GM10248 (cell line): Measurements from ENCODE around the gene YOD1.

ENCODE experiments used
- CTCF ChIA-PET: fragments of 300-600 bp; sonication (Branson Sonifier 250); formaldehyde crosslinking; extraction: SDS; loops from one replicate; lab custom pipeline; 2021; ENCODE audit warnings: antibody characterized with exemption; lab: Yijun Ruan, JAX
- POLR2A ChIA-PET: fragments of 350-650 bp; sonication (Branson Sonifier 250); formaldehyde crosslinking; extraction: SDS; loops from one replicate; lab custom pipeline; 2020; ENCODE audit warnings: antibody characterized with exemption; lab: Yijun Ruan, JAX
- DNase-seq: peaks from one replicate; pipeline ENCODE4 v3.0.0; 2012; ENCODE audit errors: extremely low spot score
- TF ChIP-seq, protein P1 (sequence below): IDR thresholded peaks from 2 replicates; pipeline ENCODE4 v1.5.1; 2012; ENCODE audit warnings: mild to moderate bottlenecking, low read depth; ENCODE audit errors: extremely low read depth, missing control alignments, control extremely low read depth

Gene YOD1

DNA sequence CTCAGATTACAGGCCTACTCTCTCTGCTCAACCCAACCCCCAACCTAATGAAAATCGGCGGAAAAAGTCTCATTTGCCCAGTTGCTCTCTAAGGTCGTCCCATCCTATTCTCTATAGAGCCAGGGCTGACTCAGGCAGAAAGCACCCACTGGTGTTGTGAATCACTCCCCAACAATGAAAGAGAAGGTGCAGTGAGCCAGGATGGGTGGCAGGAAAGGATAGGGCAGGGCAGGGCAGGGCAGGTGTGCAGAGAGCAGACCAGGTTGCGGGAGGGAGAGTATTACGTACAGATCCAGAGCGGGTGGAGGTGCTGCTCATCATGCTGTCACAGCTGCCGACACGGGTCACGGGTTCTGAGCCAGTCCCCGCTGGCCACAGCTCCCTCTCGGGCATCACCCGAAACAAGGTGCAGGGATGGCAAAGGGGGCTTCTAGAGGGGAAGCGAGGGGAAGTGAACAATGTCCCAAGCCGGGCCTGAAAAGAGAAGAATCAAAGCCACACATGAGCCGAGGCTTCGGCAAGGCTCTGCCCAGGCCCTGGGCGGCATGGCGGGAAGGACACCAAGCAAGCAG is 23.7 kb downstream of the YOD1 start:
- no peak for DNase-seq
- TF ChIP-seq, protein P1, sequence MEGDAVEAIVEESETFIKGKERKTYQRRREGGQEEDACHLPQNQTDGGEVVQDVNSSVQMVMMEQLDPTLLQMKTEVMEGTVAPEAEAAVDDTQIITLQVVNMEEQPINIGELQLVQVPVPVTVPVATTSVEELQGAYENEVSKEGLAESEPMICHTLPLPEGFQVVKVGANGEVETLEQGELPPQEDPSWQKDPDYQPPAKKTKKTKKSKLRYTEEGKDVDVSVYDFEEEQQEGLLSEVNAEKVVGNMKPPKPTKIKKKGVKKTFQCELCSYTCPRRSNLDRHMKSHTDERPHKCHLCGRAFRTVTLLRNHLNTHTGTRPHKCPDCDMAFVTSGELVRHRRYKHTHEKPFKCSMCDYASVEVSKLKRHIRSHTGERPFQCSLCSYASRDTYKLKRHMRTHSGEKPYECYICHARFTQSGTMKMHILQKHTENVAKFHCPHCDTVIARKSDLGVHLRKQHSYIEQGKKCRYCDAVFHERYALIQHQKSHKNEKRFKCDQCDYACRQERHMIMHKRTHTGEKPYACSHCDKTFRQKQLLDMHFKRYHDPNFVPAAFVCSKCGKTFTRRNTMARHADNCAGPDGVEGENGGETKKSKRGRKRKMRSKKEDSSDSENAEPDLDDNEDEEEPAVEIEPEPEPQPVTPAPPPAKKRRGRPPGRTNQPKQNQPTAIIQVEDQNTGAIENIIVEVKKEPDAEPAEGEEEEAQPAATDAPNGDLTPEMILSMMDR, result no peak
- POLR2A ChIA-PET, result no interaction called here
- CTCF ChIA-PET, result interaction anchor here (1.0 to 10.7 kb wide), 5 partner anchors 22 to 472 kb away, joined by 3 to 60 read pairs (median 4); no protein-coding TSS in a partner anchor

DNA sequence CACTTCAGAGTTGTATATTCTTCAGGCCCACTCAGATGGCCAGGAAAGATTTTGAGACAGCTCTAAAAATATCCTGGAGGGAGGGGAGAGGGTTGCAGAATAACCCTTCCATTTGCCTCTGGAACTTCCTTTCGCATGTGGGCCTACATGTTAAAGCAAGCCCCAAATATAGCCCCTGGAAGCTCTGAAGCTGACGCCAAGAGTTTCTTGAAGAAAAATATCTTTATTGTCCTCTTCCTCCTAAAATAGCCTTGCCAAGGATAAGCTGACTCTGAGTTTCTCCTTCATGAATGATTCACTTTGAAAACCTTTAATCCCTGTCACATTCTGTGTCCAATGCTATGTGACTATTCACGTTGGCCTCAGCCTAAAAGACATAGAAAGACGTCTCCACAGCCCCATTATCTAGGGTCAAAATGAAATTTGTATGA is 24.9 kb downstream of the YOD1 start:
- DNase-seq, result no peak
- CTCF ChIA-PET, result interaction anchor here (1.3 to 10.7 kb wide), 5 partner anchors 8 to 473 kb away, joined by 3 to 60 read pairs (median 4); no protein-coding TSS in a partner anchor
- POLR2A ChIA-PET, result no interaction called here
- TF ChIP-seq, protein P1, result no peak

DNA sequence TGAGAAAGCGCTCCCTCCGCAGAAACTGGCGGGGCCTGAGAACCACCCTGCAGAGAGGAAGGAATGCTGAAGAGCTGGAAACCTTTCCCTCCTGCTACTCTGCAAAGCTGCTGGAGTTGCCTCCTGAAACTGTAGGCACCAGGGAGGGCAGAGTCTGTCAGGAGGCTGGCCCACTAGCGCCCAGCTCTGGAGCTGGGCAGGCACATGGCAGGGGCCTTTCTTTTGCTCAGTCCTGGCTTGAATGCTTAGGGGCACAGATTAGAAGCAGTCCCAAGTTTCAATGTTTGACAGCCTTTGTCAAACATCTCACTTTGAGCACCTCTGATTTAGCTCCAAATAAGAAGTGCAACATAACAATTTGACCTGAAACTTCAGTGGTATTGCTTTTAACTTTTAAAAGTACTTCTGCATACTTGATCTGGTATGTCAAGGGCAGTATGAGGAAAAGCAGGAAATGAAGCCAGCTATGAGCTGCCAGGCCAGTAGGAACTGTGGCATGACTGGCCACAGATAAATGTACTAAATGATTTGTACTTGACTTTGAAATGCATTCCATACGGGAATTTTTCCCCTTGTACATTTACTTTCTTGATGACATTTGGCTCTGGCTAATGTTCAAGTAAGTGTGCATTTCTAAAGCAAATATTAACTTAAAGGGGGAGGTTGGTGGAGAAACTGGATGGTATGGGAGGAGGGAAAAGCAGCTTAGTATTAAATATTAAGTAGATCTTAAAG is 25.7 kb downstream of the YOD1 start:
- no peak for DNase-seq
- ChIA-PET POLR2A (no interaction called here), CTCF (interaction anchor here (1.3 to 10.7 kb wide), 4 partner anchors 8 to 474 kb away, joined by 3 to 60 read pairs (median 6); no protein-coding TSS in a partner anchor)
- TF ChIP-seq, protein P1, result no peak

DNA sequence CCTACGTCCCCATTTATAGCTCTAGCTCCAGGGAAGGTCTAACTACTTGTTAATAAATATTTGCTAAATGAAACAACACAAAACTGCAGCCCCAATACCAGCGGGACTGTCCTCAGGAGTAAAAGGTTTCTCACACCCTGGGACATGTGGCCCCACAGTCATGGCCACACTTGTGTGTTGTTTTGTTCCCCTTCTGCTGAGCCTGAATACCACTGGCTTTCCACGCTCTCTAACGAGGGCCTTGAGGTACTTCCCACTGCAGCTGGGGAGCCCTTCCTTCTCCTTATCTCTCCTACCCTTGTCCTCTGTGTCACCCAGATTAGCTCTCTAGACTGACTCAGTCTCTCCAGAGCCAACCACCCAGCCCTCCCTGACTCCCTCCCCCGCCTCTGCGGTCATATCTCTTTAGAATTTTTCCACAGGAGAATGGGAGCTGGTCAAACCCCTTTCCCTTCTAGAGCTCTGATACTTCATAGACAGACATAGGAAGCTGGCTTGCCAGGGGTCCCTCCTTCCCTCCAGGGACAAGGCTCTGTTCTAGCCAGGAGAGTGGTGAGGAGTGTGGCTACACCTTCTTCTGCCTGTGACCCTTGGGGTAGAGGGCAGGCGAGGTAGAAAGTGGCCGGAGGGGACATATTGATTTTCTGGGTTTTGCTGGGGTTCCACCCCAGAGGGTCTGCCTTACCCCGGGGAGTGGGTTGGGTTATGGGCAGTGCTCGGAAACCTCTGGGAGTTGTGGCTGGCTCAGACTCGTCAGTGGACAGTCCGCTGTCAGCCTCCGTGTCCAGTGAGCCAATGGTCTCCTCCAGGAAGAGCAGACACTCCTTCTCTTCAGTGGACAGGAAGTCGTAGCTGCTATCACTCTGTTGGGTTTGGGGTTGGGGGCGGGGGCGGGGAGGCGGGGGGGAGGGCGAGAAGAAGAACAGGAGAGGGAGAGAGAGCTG is 26.5 kb downstream of the YOD1 start:
- CTCF ChIA-PET, result interaction anchor here (1.1 to 10.7 kb wide), 3 partner anchors 9 to 19 kb away, joined by 3 to 60 read pairs (median 7); no protein-coding TSS in a partner anchor
- TF ChIP-seq, protein P1, result no peak
- no peak for DNase-seq
- POLR2A ChIA-PET, result no interaction called here

DNA sequence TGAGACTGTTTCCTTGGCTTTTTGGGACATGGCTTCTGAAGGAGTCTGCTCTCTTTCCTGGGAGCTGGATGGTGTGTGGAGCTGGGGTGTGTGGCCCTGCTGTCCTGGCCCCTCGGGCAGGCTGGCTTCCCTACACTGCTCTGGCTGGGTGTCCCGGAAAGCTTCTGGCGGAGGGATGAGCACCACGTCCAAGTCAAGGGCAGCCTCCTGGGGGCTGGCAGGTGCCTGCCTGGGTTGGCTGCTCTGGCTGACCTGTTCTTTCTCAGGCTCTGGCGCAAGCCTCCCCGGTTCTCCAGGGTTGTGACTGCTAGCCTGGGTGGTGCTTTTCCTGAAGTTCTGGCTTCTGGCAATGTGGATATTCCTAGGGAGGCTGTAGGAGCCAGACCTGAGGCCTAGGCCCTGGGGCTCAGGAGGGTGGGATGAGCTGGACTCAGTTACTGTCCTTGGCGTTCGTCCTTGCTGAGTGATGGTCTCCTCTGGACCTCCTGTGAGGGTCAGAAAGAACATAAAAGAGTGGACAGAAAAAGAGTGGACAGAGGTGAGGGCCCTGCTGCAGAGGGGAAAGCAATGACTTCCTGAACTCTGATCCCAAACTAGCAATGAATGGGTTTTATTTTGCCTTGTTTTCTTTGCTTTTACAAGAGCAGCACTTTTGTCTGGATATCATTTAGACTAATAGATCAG is 27.9 kb downstream of the YOD1 start:
- ChIA-PET POLR2A (no interaction called here), CTCF (interaction anchor here (1.0 to 10.7 kb wide), 5 partner anchors 11 to 88 kb away, joined by 3 to 60 read pairs (median 5); no protein-coding TSS in a partner anchor)
- no peak for DNase-seq
- TF ChIP-seq, protein P1, result no peak
